ENCODE measurements around the gene GCC2.

DNA sequence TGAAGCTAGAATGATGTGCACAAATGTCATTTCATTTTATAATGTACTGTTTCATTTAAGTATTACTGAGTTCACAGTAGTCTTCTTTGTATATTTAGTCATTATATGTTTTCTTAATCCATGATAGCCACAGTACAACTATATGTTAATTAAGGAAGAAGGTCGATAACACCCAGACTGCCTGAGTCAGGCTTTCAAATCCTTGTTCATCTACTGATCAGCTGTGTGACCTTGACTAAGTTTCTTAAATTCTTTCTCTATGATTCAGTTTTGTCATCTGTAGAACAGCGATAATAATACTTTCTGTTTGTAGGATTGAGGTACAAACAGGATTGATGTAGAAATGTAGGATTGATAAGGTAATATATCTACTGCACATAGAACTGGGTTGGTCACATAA lies 5.4 kb downstream of the GCC2 start:
- TF ChIP-seq, protein P1, sequence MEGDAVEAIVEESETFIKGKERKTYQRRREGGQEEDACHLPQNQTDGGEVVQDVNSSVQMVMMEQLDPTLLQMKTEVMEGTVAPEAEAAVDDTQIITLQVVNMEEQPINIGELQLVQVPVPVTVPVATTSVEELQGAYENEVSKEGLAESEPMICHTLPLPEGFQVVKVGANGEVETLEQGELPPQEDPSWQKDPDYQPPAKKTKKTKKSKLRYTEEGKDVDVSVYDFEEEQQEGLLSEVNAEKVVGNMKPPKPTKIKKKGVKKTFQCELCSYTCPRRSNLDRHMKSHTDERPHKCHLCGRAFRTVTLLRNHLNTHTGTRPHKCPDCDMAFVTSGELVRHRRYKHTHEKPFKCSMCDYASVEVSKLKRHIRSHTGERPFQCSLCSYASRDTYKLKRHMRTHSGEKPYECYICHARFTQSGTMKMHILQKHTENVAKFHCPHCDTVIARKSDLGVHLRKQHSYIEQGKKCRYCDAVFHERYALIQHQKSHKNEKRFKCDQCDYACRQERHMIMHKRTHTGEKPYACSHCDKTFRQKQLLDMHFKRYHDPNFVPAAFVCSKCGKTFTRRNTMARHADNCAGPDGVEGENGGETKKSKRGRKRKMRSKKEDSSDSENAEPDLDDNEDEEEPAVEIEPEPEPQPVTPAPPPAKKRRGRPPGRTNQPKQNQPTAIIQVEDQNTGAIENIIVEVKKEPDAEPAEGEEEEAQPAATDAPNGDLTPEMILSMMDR (IDR thresholded peaks at IDR 0.05; ENCODE audit: poor library complexity): no peak
- no peak for TF ChIP-seq EZH2 (IDR thresholded peaks at IDR 0.05; ENCODE audit: borderline replicate concordance)
- TF ChIP-seq EZH2phosphoT487 (IDR thresholded peaks at IDR 0.05; ENCODE audit: low read depth, severe bottlenecking, unreplicated experiment): no peak

Data from hepatocyte (in vitro differentiated cells).